Breast epithelium (tissue), 4 donors: ENCODE results near the gene ALKBH4. TPM values are rescaled to one million over a fixed set of nuclear protein-coding genes. Genes with fewer than 3 reads are reported as not detected.
A peak's percentile ranks its signal among the peaks of the same experiment; 100 is the strongest.

Experiments
- DNase-seq, 2 donors: peaks; one replicate each; pipeline ENCODE4 v3.0.0-alpha.2; 2019; ENCODE audit warnings: low spot score in 2 of 2
- H3K27ac ChIP-seq, 2 donors: fragments of 200-600 bp; sonication (generic) in 1 of 2; one replicate each; pipeline ENCODE4 v1.5.1; 2016 to 2019; ENCODE audit warnings: mild to moderate bottlenecking in 1 of 2
- H3K27me3 ChIP-seq, 2 donors: fragments of 200-600 bp; sonication (generic) in 1 of 2; one replicate each; pipeline versions ENCODE4 v1.5.1 to v1.6.0; 2017 to 2019; ENCODE audit warnings: control low read depth in 1 of 2, mild to moderate bottlenecking in 1 of 2
- H3K36me3 ChIP-seq: fragments of 200-600 bp; one replicate; pipeline ENCODE4 v1.5.1; 2019
- H3K4me1 ChIP-seq, 2 donors: fragments of 200-600 bp; sonication (generic); one replicate each; pipeline ENCODE4 v1.5.1; 2016 to 2019; ENCODE audit warnings: control low read depth in 1 of 2
- H3K4me3 ChIP-seq, 3 donors: fragments of 200-600 bp; sonication (generic); 1 replicate in 2 of 3; 2 replicates in 1 of 3; pipeline ENCODE4 v1.5.1; 2016 to 2019; ENCODE audit warnings: mild to moderate bottlenecking in 3 of 3, moderate library complexity in 2 of 3
- H3K9me3 ChIP-seq, 2 donors: fragments of 200-600 bp; sonication (generic) in 1 of 2; one replicate each; pipeline ENCODE4 v1.5.1; 2016 to 2019; ENCODE audit warnings: control low read depth in 1 of 2
- POLR2A ChIP-seq: fragments of 450-650 bp; IDR thresholded peaks from one replicate; pipeline ENCODE4 v1.6.1; 2016; ENCODE audit warnings: antibody characterized with exemption, mild to moderate bottlenecking, moderate library complexity
- POLR2AphosphoS5 ChIP-seq, 3 donors: sonication (generic); formaldehyde crosslinking; IDR thresholded peaks; one replicate each; pipeline ENCODE4 v1.6.1; 2017; ENCODE audit warnings: antibody characterized with exemption in 3 of 3
- intact Hi-C: fragments of 100-400 bp; cut with DNase I; formaldehyde crosslinking; loops from one replicate; pipeline ENCODE4 v1.15.1; 2023; ENCODE audit warnings: low total_unique reads
- total RNA-seq, 3 donors: library from RNA; depleted of rRNA; stranded (reverse); fragments of >200 nt; gene quantifications; one replicate each; pipeline ENCODE4 v1.1.0, GENCODE V29; 2016
- TF ChIP-seq, protein P1 (sequence below), 3 donors: fragments of 450-650 bp; IDR thresholded peaks; one replicate each; pipeline ENCODE4 v1.5.1; 2016 to 2017; ENCODE audit warnings: antibody characterized with exemption in 3 of 3, mild to moderate bottlenecking in 3 of 3, moderate library complexity in 3 of 3

ALKBH4 gene
- total RNA-seq, 3 donors from 2014 or later: 15.1 to 28.5 (median 17.8) TPM

DNA sequence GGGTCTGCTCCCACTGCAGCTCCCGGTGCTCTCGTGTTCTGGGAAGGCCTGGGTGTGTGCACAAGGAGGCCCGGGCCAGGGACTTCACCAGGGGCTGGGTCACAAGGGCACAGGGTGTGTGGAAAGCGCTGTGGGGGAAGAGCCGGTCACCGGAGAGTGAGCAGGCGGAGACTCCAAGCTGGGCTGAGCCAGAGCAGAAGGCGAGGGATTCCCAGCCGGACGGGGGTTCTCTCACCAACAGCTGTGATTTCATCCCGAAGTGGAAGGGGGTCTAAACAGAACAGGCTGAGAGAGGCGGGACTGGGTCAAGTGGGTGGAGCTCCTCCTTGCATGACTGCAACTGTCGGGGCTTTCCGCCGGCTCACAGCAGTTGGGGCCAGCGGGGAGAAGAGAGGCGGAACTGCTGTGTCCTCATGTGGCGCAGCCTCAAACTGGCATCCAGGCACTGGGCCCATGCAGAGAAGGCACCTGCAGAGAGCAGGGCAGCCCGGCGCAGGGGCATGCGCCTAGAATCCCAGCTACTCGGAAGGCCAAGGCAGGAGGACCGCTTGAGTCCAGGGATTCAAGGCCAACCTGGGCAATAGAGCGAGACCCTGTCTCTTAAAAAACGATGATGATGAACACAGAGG is 38.9 kb downstream of the ALKBH4 start:
- H3K36me3 ChIP-seq: peaks cover 6% of the 10 kb centered on the region
- TF ChIP-seq POLR2A (no peak), POLR2AphosphoS5 (IDR thresholded peaks at IDR 0.05) (no peak)
- TF ChIP-seq, protein P1, sequence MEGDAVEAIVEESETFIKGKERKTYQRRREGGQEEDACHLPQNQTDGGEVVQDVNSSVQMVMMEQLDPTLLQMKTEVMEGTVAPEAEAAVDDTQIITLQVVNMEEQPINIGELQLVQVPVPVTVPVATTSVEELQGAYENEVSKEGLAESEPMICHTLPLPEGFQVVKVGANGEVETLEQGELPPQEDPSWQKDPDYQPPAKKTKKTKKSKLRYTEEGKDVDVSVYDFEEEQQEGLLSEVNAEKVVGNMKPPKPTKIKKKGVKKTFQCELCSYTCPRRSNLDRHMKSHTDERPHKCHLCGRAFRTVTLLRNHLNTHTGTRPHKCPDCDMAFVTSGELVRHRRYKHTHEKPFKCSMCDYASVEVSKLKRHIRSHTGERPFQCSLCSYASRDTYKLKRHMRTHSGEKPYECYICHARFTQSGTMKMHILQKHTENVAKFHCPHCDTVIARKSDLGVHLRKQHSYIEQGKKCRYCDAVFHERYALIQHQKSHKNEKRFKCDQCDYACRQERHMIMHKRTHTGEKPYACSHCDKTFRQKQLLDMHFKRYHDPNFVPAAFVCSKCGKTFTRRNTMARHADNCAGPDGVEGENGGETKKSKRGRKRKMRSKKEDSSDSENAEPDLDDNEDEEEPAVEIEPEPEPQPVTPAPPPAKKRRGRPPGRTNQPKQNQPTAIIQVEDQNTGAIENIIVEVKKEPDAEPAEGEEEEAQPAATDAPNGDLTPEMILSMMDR (IDR thresholded peaks at IDR 0.05): no peak
- intact Hi-C loops: no loop called here
- H3K27me3 ChIP-seq: no peaks in the 10 kb centered on the region
- peak in 1 of 2 donors; percentile 42 for DNase-seq
- no peaks in the 10 kb centered on the region for H3K9me3 ChIP-seq
- H3K4me1 ChIP-seq: no peaks in the 10 kb centered on the region
- H3K27ac ChIP-seq: peak overlapping the region; percentile 36 to 58
- no peak overlapping the region for H3K4me3 ChIP-seq

GRCh38 chr7:102424787-102425218 is 39.9 kb downstream of the ALKBH4 start:
- H3K27ac ChIP-seq: no peak overlapping the region
- intact Hi-C loops: no loop called here

DNA sequence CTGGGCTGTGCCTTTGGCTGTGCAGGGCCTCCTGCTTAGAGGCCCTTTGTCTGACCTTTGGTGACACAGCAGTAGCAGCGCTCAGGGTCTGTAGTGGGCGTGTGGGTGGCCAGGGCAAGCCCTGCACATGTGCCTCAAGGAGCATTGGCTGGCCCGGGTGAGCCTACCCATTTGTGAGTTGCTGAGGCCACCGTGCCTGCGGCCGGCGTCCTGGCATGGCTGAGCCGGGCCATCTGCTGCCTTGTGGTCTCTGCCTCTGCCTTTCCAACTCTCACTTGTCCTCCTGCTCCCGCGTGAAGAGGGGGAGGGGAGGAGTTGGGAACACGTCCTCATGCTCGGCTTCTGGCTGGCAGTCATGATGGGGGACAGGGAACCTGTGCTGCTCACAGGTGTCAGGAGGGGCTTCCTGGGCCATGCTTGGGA is 40.5 kb downstream of the ALKBH4 start:
- Histone ChIP-seq H3K9me3 (no peaks in the 10 kb centered on the region), H3K27me3 (no peaks in the 10 kb centered on the region), H3K4me1 (no peaks in the 10 kb centered on the region), H3K36me3 (peaks cover 6% of the 10 kb centered on the region), H3K4me3 (no peak overlapping the region), H3K27ac (no peak overlapping the region)
- intact Hi-C loops: no loop called here
- TF ChIP-seq POLR2AphosphoS5 (IDR thresholded peaks at IDR 0.05) (no peak), POLR2A (no peak)
- TF ChIP-seq, protein P1 (IDR thresholded peaks at IDR 0.05): no peak
- DNase-seq: no peak

More at GRCh38 chr7:102424787-102425218, 39.9 kb downstream of the ALKBH4 start:
- Histone ChIP-seq H3K36me3 (peaks cover 6% of the 10 kb centered on the region), H3K4me3 (no peak overlapping the region), H3K4me1 (no peaks in the 10 kb centered on the region), H3K27me3 (no peaks in the 10 kb centered on the region), H3K9me3 (no peaks in the 10 kb centered on the region)
- TF ChIP-seq POLR2A (no peak), POLR2AphosphoS5 (IDR thresholded peaks at IDR 0.05) (no peak)
- TF ChIP-seq, protein P1 (IDR thresholded peaks at IDR 0.05): no peak
- DNase-seq: no peak

GRCh38 chr7:102421706-102422240 is 42.9 kb downstream of the ALKBH4 start:
- Histone ChIP-seq H3K9me3 (no peaks in the 10 kb centered on the region), H3K4me1 (no peaks in the 10 kb centered on the region), H3K27me3 (no peaks in the 10 kb centered on the region), H3K36me3 (peaks cover 6% of the 10 kb centered on the region), H3K4me3 (no peak overlapping the region), H3K27ac (no peak overlapping the region)
- intact Hi-C loops: no loop called here
- no peak for DNase-seq
- TF ChIP-seq POLR2AphosphoS5 (IDR thresholded peaks at IDR 0.05) (no peak), POLR2A (no peak)

DNA sequence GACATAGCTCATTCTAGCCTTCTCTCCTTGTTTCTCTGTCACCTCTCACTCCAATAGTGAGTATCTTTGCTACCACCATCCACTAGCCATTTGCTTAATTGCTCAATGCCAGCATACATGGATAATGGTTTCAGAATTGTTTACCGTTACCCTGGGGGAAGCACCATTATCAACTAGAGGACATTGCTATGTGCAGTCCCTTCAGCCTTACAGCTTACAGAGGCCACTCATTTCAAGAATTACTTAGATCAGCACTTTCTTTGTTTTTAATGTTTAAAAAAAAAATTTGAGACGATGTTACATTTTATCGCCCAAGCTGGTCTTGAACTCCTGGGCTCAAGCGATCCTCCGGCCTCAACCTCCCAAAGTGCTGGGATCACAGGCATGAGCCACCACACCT is 46.1 kb downstream of the ALKBH4 start:
- Histone ChIP-seq H3K4me3 (no peak overlapping the region), H3K27me3 (no peaks in the 10 kb centered on the region), H3K27ac (no peak overlapping the region), H3K36me3 (no peaks in the 10 kb centered on the region), H3K9me3 (no peaks in the 10 kb centered on the region), H3K4me1 (no peaks in the 10 kb centered on the region)
- intact Hi-C loops: no loop called here
- DNase-seq: no peak
- no peak for TF ChIP-seq POLR2AphosphoS5 (IDR thresholded peaks at IDR 0.05)
- TF ChIP-seq, protein P1 (IDR thresholded peaks at IDR 0.05): no peak
- TF ChIP-seq POLR2A: no peak
